Measurements from ENCODE around the gene SLC39A5. TPM values are rescaled to one million over a fixed set of nuclear protein-coding genes. Genes with fewer than 3 reads are reported as not detected.

SLC39A5 gene
- total RNA-seq, 4 donors from 2014 or later, result not detected

DNA sequence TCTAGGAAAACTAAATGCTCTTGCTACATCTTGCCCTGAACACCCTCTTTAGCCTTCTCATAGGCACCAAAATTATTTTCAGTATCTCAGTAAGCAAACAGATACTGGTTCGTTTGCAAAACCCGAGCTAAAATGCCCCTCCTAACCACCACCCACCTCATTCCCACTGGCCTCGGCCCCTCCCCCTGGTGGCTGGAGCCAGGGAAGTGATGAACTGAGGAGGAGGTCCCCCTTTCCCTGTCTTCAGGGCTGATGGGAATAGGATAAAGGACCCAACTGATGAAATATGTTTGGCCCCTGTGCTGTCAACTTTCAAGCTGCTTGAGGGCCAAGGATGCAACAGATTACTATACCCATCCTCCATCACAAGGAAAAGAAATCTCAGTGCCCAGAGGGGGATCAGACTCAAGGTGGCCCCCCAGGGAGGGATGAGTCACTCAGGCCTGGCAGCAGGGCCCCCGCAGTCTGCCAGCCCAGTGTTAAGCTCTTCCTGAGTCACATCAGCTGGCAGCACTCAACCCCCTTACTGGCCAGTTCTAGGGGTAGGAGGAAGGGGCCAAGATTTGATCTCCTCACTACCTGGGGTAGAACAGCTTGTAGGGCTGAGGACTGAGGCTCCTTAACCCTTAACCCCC lies 26.6 kb downstream of the SLC39A5 start:
- H3K27ac ChIP-seq, result no peak overlapping the region
- H3K9me3 ChIP-seq, result no peaks in the 10 kb centered on the region
- H3K4me3 ChIP-seq (replicated peaks in 1 of 3), result no peak overlapping the region
- no peak for TF ChIP-seq POLR2A (IDR thresholded peaks at IDR 0.05)
- TF ChIP-seq, protein P1, sequence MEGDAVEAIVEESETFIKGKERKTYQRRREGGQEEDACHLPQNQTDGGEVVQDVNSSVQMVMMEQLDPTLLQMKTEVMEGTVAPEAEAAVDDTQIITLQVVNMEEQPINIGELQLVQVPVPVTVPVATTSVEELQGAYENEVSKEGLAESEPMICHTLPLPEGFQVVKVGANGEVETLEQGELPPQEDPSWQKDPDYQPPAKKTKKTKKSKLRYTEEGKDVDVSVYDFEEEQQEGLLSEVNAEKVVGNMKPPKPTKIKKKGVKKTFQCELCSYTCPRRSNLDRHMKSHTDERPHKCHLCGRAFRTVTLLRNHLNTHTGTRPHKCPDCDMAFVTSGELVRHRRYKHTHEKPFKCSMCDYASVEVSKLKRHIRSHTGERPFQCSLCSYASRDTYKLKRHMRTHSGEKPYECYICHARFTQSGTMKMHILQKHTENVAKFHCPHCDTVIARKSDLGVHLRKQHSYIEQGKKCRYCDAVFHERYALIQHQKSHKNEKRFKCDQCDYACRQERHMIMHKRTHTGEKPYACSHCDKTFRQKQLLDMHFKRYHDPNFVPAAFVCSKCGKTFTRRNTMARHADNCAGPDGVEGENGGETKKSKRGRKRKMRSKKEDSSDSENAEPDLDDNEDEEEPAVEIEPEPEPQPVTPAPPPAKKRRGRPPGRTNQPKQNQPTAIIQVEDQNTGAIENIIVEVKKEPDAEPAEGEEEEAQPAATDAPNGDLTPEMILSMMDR (IDR thresholded peaks at IDR 0.05), result no peak
- peaks cover 10 to 20% of the 10 kb centered on the region in 2 donors for H3K4me1 ChIP-seq
- H3K27me3 ChIP-seq, result no peaks in the 10 kb centered on the region
- 44 to 47% methylated on average over 4 of the region's 4 CpGs for WGBS, 2 donors
- no peak for DNase-seq
- intact Hi-C loops (cut with DNase I), result no loop called here
- H3K36me3 ChIP-seq, result peaks cover 42 to 43% of the 10 kb centered on the region in 2 donors

- Histone ChIP-seq H3K4me1 (peaks cover 10 to 20% of the 10 kb centered on the region in 2 donors), H3K4me3 (replicated peaks in 1 of 3) (peak overlapping the region in 2 of 3 donors; percentile 67 to 92), H3K27ac (no peak overlapping the region), H3K9me3 (no peaks in the 10 kb centered on the region), H3K27me3 (no peaks in the 10 kb centered on the region), H3K36me3 (peaks cover 36 to 38% of the 10 kb centered on the region in 2 donors)
- intact Hi-C loops (cut with DNase I), result no loop called here
- TF ChIP-seq, protein P1 (IDR thresholded peaks at IDR 0.05), result no peak
- TF ChIP-seq POLR2A (IDR thresholded peaks at IDR 0.05), result no peak
- WGBS, 2 donors, result 67% methylated on average over 8 of the region's 8 CpGs
- no peak for DNase-seq
Measured at GRCh38 chr12:56257071-56257470, 27.2 kb downstream of the SLC39A5 start.

DNA sequence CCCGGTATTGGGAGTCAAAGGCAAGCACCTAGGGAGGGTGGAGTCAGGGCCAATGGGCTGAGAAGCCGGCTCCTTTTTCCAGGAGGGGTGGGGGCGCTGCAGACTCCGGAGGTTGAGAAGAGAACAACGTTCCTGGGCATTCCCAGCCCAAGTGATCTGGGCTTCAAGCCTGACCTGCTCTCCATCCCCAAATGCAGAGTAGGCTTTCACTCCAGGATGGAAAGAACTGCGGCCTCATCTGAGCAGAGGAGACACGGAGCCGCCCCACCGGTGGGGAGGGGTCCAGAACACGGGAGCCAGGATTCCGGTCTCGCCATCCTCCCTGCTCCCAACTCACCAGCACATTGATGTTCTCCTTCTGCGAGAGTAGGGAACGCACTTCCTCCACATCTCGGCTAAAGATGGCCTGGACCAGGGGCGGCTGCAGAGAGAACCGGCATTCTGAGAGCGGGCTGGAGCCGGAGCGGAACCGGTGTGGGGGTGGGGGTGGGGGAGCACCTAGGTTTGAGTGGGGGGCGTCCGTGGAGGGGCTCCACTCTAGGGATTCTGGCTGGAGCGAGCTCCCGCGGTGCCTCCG lies 27.7 kb downstream of the SLC39A5 start:
- peak; percentile 17 to 23 for DNase-seq
- 0% methylated on average over 6 to 13 of the region's 27 CpGs for WGBS, 2 donors
- Histone ChIP-seq H3K27ac (peak overlapping the region; percentile 77 to 86 (median 83)), H3K4me1 (peaks cover 10 to 20% of the 10 kb centered on the region in 2 donors), H3K27me3 (no peaks in the 10 kb centered on the region), H3K4me3 (replicated peaks in 1 of 3) (peak overlapping the region; percentile 67 to 92 (median 78)), H3K36me3 (peaks cover 31 to 33% of the 10 kb centered on the region in 2 donors), H3K9me3 (no peaks in the 10 kb centered on the region)
- TF ChIP-seq POLR2A (IDR thresholded peaks at IDR 0.05), result no peak
- TF ChIP-seq, protein P1 (IDR thresholded peaks at IDR 0.05), result no peak
- intact Hi-C loops (cut with DNase I), result no loop called here

DNA sequence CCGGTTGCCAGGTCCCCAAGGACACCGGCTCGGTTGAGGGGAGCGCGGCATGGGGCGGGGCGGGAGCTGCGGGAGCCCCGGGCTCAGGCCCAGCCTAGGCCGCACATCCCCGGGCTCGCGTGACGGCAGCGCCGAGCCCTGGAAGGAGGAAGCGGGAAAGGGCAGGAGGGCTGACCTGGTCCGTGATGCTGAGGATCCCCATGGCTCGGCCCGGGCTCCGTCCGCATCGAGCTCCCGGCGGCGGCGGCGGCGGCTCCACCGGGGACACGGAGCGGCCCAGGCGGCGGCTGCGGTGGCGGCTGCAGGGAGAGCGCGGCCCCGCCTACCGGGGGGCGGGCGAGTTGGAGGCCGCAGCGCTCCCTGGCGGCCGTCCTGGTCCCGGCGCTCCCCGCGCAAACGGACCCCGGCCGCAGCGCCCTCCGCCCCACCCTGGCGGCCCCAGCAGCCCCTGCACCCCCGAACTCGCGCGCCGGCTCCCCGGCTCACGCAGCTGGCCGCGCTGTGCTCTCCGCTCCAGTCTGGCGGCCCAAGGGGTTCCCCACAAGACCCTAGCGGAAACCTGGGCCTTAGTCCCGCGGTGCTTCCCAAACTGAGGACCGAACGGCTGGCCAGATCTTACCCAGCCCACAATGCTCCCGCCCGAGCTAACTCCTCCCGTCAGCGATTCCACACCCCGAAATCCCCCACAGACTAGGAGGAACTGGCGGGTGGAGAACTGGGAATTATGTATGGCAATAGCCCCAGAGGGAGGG lies 28.4 kb downstream of the SLC39A5 start, which contains the start of gene ANKRD52:
TSS of gene ANKRD52 (minus strand) at position 317 of the 752 bp plus-strand sequence. CDS start at position 202, 115 bp downstream.
- H3K9me3 ChIP-seq, result no peaks in the 10 kb centered on the region
- peaks cover 10 to 20% of the 10 kb centered on the region in 2 donors for H3K4me1 ChIP-seq
- H3K27me3 ChIP-seq, result no peaks in the 10 kb centered on the region
- peaks cover 24 to 26% of the 10 kb centered on the region in 2 donors for H3K36me3 ChIP-seq
- intact Hi-C loops (cut with DNase I), result no loop called here
- peak within 1 kb of the TSS; percentile 67 to 92 (median 78) for H3K4me3 ChIP-seq (replicated peaks in 1 of 3)
- peak; percentile 73 to 75 for DNase-seq
- 0 to 2% methylated on average over 13 to 15 of the region's 78 CpGs for WGBS, 2 donors
- TF ChIP-seq POLR2A (IDR thresholded peaks at IDR 0.05), result peak in 1 of 2 donors; percentile 65
- TF ChIP-seq, protein P1 (IDR thresholded peaks at IDR 0.05), result peak in 4 of 6 experiments; percentile 50 to 94 (median 86)
- peak within 1 kb of the TSS; percentile 77 to 86 (median 83) for H3K27ac ChIP-seq
